ENCODE measurements around the gene CLPSL1.

CLPSL1 gene

DNA sequence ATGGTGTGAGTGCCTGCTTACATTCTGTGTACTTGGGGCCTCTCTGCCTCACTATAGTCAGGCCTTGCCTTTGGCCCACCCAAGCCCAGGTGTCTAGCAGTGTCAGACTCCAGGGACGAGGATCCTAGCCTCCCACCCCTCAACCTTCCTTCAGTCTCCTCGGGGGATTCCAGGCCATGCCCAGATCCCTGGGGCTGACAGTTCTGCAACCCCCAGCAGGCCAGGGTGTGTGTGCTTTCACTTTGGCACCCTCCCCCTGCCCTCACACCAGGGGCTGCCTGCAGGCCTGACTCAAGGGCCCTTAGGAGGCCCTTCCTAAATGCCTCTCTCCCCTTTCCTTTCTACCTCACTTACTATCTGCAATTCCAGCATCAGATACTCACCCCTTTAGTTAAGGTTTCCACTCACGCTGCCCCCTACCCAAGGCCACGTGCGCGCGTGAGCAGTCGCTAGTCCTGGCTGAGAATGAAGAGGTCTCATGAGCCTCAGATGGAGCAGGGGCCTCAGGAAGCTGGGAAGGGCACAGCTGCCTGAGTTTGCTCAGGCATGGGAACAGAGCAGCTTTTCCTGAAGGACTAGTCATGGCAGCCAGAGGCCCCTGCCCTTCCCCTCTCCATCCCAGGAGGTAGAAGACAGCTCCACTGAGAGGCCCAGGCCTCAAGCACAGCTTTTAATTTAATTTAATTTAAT, 17.2 kb downstream of the CLPSL1 start:
- no peak for DNase-seq

DNA sequence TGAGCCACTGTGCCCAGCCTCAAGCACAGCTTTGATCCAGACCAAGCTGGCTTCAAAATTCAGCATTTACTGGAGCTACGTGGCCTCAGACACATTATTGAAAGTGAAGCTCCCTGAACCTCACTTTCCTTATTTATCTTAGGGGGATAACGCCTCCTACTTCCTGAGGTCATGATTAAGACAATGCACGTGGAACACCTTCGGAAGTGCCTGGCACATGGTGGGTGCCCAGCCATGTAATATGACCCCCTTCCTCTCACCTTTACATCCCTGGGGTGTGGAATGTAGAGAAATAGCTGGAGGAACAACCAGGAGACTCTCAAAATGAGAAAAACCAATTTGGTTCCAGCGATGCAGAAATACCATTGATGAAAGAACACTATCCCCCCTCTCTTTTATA, 17.9 kb downstream of the CLPSL1 start:
- no peak for DNase-seq

DNA sequence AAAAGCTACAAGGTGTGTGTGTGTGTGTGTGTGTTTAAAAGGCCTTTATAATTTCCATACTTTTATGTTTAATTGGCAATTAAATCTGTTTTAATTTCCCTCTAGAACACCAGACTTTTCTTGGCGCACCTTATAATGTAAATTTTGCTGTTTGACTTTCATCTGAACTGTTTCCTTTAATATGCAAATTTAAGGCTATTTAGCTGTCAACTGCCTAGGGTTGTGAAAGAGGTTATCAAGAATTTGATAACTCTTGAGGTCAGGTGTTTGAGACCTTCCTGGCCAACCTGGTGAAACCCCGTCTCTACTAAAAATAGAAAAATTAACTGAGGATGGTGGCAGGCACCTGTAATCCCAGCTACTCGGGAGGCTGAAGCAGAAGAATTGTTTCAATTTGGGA, 20.3 kb downstream of the CLPSL1 start:
- DNase-seq, result no peak

DNA sequence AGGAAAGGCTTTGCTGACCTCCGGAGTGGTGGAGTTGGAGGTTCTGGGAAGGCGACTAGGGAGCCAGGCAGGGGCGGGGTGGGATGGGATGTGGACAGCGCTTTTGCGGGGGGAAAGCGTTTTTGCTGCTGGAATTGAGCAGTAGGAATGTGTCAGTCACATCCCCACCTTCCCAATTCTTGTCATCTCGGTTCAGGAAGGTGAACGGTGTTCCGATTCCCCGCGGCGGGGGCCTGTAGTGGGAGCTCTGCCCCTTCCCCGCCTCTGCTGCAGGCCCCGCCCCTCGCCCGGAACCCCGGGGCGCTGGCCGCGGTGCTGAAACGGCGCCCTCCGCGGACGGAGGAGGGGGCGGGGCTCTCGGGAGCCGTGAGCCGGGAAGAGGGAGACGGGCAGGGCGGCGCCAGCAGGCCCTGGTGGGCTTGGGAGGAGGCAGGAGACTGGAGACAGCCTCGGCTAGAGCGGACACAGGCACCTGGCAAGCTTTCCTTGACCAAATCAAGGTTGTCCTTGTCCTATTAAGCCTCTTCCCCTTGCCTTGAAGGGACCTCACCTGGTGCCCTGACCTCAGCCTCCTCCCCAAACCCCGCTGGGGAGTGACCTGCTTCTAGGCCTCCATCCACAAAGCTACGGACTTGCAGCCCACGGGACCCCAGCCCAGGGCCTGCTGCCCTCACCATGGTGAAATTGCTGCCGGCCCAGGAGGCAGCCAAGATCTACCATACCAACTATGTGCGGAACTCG, 24.3 kb downstream of the CLPSL1 start, which contains the start of gene LHFPL5:
TSS of gene LHFPL5 (plus strand) at position 357 of the 741 bp plus-strand sequence. CDS start at position 676, 319 bp downstream.
- DNase-seq, result peak; percentile 59

DNA sequence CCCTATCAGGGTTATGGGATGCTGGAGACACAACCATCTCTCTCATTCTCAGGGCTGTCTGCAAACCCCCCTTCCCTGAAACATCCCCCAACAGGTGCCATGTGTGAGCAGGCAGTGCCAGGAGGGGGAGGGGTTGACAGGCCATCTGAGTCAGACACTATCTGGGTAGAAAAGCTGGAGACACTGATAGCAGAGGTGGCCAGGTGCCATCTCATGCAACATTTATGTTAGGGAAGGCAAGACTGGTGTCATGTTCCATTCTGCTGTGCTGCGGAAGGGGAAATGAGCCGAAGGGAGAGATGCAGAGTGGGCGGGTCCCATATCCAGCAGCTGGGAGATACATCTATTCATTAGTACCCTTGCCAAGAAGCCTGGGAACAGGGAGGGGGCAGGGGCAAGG, 27.9 kb downstream of the CLPSL1 start:
- no peak for DNase-seq

DNA sequence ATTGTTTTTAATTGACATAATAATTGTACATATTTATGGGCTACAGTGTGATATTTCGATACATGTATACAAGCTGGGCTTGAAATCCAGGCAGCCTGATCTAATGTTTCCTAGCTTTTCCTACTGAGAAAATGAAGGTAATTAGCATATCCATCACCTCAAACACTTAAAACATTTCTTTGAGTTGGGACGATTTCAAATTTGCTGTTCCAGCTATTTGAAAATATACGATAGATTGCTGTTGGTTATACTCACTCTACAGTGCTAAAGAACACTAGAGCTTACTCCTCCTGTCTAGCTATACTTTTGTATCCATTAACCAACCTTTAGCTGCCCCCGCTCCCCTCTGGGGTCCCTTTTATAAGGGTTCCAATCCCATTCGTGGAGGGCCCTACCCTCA, 29.0 kb downstream of the CLPSL1 start:
- no peak for DNase-seq

DNA sequence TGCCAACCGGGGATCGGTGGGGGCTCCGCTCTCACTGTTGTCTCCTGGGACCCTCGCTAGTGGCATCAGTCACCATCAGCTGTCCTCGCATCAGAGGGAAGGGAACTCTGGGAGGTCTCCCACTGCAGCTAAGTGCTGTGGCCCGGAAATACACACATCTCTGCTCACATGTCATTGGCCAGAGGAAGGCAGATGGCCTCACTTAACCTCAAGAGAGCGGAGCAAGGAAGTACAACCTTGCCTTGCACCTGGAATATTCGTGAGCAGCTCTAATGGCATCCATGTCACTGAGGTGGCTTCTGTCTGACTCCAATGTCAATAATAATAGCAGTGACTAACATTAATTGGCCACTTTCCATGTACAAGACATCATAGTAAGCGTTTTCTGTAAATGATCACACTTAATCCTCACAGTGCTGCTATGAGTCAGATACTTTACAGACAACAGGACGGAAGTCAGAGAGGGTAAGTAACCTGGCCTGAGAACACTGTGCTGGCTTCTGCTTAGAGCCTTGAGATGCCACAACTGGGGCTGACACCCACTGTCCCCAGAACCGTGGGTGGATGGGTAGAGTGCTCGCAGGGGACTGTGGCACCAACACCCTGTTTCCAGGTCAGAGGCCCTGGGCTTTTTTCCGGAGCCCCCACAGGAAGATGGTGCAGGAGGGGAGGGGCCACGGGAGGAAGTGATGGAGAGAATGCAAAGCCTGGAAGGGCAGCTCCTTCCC, 30.3 kb downstream of the CLPSL1 start:
- DNase-seq, result no peak

DNA sequence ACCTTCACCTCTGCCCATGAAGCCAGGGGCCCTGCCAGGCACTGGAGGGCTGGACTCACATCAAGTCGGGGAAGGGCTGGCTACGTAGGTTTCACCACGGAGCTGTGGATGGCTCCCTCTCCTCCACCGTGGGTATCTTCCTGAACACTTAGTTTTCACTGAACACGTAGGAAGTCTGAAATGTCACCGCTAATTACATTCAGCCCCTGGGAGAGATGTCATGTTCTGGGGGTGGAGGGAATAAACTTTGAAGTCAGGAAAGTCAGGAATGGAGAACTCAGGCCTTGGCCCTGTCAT, 30.8 kb downstream of the CLPSL1 start:
- no peak for DNase-seq

DNA sequence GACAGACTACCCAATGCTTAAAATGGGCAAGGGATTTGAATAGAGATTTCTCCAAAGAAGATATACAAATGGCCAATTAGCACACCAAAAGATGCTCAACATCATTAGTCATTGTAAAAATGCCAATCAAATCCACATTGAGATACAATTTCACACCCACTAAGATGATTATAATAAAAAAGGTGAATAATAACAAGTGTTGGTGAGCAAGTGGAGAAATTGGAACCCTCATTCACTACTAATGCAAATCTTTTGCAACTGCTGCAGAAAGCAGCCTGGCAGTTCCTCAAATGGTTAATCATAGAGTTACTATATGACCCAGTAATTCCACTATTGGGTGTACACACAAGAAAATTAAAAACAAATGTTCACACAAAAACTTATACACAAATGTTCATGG, 36.7 kb downstream of the CLPSL1 start:
- DNase-seq, result no peak

DNA sequence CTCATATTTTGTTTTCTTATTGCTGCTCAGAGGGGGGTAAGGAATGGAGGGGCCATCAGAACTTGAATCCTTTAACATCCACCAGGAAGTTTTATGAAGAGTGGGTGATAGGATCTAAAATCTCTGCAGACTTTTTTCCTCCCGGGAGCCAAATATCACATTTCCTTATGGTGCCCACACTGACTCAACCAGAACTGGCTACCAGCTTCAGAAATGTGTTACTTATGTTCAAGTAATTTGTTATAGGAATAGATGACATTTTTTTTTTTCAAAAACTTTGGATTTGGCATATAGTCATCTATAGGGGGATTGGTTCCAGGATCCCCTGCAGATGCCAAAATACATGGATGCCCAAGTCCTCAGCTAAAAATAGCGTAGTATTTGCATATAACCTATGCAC, 42.8 kb downstream of the CLPSL1 start:
- no peak for DNase-seq

DNA sequence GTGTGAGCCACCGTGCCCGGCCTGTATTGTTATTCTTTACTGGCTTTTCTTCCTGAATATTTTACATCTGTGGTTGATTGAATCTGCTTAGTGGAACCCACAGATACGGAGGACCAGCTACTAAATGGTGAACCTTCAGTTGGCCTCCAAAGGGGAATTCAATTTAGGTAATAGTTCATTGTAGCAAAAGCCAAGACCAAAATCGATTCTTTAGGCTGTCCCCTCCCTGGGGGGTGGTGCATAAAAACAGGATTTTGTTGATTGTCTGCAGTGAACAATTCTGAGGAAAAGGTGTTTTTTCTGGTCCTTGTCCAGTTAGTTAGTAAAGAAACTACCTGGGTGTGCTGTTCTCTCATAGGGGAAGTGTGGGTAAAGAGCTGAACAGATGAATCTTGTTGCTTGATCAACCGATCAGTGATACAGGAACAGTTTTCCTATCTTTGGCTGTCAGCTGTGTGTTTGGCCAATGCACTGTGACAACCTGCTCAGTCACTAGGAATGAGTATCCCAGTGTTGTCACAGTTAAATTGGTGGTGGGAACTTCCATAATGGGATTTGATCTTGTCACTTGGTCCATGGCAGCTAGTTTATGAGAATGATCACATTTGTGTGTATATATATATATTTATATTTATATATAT, 43.9 kb downstream of the CLPSL1 start:
- DNase-seq, result no peak

DNA sequence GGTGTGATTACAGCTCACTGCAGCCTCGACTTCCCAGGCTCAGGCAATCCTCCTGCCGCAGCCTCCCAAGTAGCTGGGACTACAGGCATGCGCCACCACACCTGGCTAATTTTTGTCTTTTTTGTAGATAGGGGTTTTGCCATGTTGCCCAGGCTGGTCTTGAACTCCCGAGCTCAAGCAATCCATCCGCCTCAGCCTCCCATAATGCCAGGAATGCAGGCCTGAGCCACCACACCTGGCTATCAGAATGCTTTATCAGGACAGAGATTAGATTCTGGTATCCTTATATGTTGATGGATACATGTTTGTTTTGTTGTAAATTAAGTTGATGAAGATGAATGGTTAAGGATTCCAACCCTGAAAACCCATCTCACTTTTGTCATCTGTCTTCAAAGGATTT, 48.5 kb downstream of the CLPSL1 start:
- DNase-seq, result no peak

DNA sequence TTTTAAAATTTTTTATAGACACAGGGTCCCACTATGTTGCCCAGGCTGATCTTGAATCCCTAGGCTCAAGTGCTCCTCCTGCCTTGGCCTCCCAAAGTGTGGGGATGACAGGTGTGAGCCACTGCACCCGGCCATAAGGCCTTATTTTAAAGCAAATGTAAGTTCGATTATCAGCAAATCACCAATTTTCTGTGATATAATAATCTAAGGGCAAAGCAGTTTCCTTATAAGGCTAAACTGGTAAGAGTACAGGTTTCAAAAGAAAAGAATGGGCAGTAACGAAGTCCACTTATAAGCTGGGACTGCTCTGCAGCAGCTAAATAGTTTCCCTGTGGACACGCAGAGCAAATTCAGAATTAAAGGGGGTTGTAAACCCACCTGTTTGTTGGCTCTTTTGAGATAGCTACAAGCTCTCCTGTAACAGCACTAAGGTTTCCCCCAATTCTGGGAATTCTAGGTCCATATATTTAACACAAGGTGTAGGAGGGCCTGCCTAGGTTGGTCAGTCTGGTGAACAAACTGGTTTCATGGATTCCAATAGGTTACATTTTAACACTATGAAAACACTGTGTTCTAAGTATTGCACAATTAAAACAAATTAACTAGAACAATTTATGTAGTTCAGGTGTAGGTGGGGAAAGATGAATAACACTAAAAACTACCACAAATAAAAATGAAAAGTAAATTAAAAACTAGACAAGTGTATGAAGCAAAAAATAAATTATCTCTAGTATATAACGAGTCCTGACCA, 50.6 kb downstream of the CLPSL1 start:
- DNase-seq, result no peak

DNA sequence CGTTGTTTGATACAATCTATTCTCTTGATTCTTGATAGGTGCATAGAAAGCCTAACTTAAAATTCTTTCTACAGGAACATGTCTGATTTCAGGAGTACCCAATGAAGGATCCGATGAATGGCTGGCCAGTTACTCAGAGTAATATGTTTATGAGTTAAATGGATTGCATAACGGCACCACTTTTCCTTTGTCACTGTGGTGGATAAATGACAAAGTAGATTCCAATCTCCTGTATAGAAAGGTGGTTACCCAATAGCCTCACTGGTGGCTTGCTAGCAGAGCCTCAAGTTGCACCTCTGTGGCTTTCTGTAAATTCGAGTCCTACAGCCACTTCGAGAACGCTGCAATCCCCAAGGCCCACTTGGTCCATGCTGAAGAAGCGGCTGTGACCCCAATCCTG, 52.7 kb downstream of the CLPSL1 start:
- no peak for DNase-seq
